GM19395 (cell line): ENCODE results near the gene SEPTIN1.

Experiments used
- ATAC-seq: cut with Tn5 transposase; IDR thresholded peaks from one replicate; pipeline ENCODE4 v1.9.1; 2021; ENCODE audit warnings: mild to moderate bottlenecking, moderate library complexity; ENCODE audit not compliant: unreplicated experiment

The SEPTIN1 gene

GRCh38 chr16:30377812-30378235, 4.5 kb downstream of the SEPTIN1 start:
- ATAC-seq: peak; percentile 48

- ATAC-seq: no peak
These were observed 5.1 kb downstream of the SEPTIN1 start for GRCh38 chr16:30377050-30377811.

GRCh38 chr16:30376461-30376902, 5.9 kb downstream of the SEPTIN1 start:
- ATAC-seq: no peak

DNA sequence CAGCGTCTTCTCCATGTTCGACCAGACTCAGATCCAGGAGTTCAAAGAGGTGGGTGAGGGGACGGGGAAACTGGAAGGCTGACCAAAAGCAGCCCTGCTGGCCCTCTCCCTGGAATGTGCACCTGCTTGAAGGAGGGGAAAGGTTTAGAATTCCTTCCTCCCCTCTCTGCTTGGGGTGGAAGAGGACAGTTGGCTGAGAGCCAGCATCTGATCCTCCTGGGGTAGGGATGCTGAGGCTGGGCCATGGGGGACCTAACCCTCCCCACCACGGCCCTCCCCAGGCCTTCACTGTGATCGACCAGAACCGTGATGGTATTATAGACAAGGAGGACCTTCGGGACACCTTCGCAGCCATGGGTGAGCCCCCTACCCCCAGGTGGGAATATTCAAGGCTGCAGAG, 6.5 kb downstream of the SEPTIN1 start:
- no peak for ATAC-seq

- ATAC-seq: no peak
These were observed 7.8 kb downstream of the SEPTIN1 start, which contains the start of gene MYL11 for GRCh38 chr16:30374538-30374937. TSS of gene MYL11 (plus strand) at chr16:30374802. CDS start at chr16:30374858, 56 bp downstream.

GRCh38 chr16:30372725-30373124, 9.6 kb downstream of the SEPTIN1 start:
- no peak for ATAC-seq

DNA sequence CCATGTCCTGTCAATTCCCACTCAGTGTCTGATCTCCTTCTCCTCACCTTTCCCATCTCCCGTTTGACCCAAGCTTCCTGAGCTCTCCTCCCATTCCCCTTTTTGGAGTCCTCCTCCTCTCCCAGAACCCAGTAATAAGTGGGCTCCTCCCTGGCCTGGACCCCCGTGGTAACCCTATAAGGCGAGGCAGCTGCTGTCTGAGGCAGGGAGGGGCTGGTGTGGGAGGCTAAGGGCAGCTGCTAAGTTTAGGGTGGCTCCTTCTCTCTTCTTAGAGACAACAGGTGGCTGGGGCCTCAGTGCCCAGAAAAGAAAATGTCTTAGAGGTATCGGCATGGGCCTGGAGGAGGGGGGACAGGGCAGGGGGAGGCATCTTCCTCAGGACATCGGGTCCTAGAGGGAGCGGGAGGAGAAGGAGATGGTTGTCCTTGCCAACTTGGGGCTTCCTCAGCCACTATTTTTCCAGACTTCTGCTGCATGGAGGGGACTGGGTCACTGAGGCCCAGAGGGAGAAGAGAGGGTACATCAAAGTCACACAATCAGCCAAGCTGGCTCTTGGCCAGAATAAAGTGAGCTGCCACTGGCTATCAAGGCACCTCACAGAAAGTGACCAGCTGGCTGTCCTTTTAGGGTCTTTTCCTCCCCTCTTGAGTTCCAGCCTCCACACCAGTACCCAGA, 10.2 kb downstream of the SEPTIN1 start:
- ATAC-seq: no peak

DNA sequence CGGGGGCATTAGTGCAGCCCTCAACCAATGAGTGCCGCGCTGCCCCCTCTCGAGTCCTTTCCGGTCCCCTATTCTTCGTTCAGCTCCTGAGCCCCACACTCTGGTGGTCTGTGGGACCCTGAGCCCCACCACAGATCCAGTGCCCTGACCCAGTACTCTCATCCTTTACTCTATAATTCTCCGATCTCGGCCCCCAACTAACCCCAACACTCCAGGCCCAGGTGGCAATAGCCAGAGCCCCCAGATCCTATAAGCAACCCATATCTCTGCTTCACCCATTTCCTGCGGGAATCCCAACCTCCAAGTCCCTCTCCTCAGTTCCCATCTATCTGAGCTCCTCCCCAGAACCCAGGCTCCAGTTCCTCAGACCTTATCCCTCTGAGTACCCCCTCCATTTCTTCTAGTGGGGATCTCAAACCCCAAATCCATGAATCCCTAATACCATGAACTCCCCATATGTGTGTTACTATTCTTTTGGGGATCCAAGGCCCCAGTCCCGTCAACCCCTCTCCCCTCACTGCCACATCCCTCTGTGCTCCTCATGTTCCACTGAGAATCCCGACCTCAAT, 11.0 kb downstream of the SEPTIN1 start:
- no peak for ATAC-seq

GRCh38 chr16:30370456-30371247, 11.7 kb downstream of the SEPTIN1 start, which contains the start of gene TBC1D10B:
TSS of gene TBC1D10B (minus strand) at chr16:30370494. CDS start at chr16:30370183, 311 bp downstream.
- peak; percentile 86 for ATAC-seq

GRCh38 chr16:30369938-30370455, 12.4 kb downstream of the SEPTIN1 start:
- peak; percentile 1 for ATAC-seq

DNA sequence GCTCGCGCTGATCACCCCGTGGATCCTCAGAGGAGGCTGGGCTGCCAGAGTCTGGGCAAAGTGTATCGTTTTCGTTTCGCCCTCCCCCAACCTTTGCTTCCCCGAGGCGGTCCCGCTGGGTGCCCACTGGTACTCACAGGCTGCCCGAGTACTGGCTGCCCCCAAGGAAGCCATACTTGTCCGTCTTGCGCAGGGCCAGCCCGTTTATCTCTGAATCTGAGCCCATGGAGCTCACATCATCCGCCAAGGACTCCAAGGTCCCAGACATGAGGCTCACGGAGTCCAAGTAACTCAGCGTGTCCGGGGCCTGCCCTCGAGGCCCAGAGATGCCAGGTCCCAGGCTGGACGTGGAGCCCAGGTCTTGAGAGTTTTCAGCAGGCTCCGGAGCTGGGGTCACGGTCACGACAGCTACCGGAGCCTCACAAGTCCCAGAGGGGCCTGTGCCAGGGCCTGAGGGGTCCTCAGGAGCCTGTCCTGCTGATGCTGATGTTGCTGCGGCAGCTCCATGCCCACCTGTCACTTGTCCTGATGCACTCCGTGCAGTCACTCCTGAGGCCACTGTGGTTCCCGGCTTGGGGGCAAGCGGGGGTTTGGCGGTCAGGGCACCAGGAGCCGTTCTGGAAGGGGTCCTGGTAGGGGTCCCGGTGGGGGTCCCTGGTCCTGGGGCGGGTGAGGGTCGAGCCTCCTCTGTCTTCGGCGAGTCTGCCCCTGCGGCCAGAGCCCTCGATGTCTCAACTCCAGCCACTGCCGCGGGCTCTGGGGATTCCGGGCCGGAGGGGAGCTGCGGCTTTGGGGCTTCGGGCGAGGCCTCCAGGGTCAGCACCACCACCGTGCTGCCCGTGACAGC, 13.0 kb downstream of the SEPTIN1 start:
- ATAC-seq: no peak

GRCh38 chr16:30368792-30369090, 13.6 kb downstream of the SEPTIN1 start:
- ATAC-seq: no peak

GRCh38 chr16:30368122-30368791, 14.1 kb downstream of the SEPTIN1 start:
- ATAC-seq: no peak

GRCh38 chr16:30367349-30368009, 14.9 kb downstream of the SEPTIN1 start:
- ATAC-seq: no peak

GRCh38 chr16:30366511-30366910, 15.8 kb downstream of the SEPTIN1 start:
- ATAC-seq: no peak

DNA sequence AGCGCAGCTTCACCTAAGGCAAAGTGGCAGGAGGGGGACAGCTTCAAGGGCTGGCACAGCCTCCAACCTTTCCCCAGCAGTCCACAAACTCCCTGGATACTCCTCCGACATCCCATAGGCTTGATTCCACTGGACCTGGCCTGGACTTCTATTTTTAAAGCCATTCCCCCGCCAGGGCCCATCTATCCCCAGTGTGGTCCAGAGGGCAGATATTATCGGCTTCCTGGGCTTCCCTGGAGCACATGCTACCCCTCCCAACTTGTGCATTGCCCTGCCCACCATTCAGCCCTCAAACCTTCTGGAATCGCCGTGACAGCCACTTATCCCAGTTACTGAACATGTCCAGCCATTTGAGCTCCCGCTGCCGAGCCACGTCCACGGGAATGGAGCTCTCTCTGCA, 17.2 kb downstream of the SEPTIN1 start:
- ATAC-seq: no peak

DNA sequence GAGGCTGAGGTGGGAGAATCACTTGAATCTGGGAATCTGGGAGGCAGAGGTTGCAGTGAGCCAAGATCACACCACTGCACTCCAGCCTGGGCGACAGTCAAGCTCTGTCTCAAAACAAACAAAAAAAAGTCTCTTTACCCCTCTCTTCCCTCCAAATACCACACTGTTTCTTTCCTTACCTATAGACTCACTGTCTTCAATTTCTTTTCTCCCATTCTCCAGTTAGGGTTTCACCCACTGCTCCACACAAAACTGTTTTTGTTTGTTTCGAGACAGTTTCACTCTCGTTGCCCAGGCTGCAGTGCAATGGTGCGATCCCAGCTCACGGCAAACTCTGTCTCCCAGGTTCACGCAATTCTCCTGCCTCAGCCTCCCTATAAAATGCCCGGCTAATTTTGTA, 21.2 kb downstream of the SEPTIN1 start:
- no peak for ATAC-seq

- no peak for ATAC-seq
These were observed 22.5 kb downstream of the SEPTIN1 start for GRCh38 chr16:30359871-30360170.
